ENCODE measurements around the gene PTK7. TPM values are rescaled to one million over a fixed set of nuclear protein-coding genes. Genes with fewer than 3 reads are reported as not detected.

PTK7 gene
- total RNA-seq, 6 donors from 2014 or later = 68.6 to 180 (median 89.4) TPM

- peak; percentile 98 for ATAC-seq (ENCODE audit: low FRiP score in 2 of 2)
- WGBS, 2 donors = 0% methylated on average over 24 to 35 of the region's 64 CpGs
- H3K9me3 ChIP-seq = no peaks in the 10 kb centered on the region
- TF ChIP-seq EP300 (IDR thresholded peaks at IDR 0.05) (peak in 1 of 4 donors; percentile 42), POLR2A (IDR thresholded peaks at IDR 0.05) (peak in 3 of 4 donors; percentile 78 to 86 (median 81)), POLR2AphosphoS5 (IDR thresholded peaks at IDR 0.05) (peak; percentile 93 to 95)
- TF ChIP-seq, protein P1, sequence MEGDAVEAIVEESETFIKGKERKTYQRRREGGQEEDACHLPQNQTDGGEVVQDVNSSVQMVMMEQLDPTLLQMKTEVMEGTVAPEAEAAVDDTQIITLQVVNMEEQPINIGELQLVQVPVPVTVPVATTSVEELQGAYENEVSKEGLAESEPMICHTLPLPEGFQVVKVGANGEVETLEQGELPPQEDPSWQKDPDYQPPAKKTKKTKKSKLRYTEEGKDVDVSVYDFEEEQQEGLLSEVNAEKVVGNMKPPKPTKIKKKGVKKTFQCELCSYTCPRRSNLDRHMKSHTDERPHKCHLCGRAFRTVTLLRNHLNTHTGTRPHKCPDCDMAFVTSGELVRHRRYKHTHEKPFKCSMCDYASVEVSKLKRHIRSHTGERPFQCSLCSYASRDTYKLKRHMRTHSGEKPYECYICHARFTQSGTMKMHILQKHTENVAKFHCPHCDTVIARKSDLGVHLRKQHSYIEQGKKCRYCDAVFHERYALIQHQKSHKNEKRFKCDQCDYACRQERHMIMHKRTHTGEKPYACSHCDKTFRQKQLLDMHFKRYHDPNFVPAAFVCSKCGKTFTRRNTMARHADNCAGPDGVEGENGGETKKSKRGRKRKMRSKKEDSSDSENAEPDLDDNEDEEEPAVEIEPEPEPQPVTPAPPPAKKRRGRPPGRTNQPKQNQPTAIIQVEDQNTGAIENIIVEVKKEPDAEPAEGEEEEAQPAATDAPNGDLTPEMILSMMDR (IDR thresholded peaks at IDR 0.05) = no peak
- no peaks in the 10 kb centered on the region for H3K27me3 ChIP-seq
- H3K4me3 ChIP-seq = peak within 1 kb of the TSS; percentile 74 to 95 (median 78)
- peak; percentile 95 to 98 for DNase-seq
- H3K27ac ChIP-seq = peak within 1 kb of the TSS; percentile 80 to 93 (median 92)
- peaks cover 4 to 35% (median 18%) of the 10 kb centered on the region in 4 donors for H3K36me3 ChIP-seq
- peaks cover 23 to 32% (median 26%) of the 10 kb centered on the region in 4 donors for H3K4me1 ChIP-seq
Observed at GRCh38 chr6:43059168-43060033, 16.7 kb upstream of the PTK7 start, which contains the start of the genes KLC4 and MRPL2. TSS of gene KLC4 (plus strand) at chr6:43059631. CDS start at chr6:43061336, 1,705 bp downstream. TSS of gene MRPL2 (minus strand) at chr6:43059434. CDS start at chr6:43059381, 53 bp downstream.

- Histone ChIP-seq H3K9me3 (no peaks in the 10 kb centered on the region), H3K4me1 (peaks cover 20 to 29% (median 25%) of the 10 kb centered on the region in 4 donors), H3K4me3 (peak overlapping the region; percentile 43 to 79 (median 76)), H3K27ac (peak overlapping the region; percentile 80 to 93 (median 92)), H3K27me3 (no peaks in the 10 kb centered on the region), H3K36me3 (peaks cover 4 to 38% (median 18%) of the 10 kb centered on the region in 4 donors)
- ATAC-seq (ENCODE audit: low FRiP score in 2 of 2) (peak; percentile 7 to 61), DNase-seq (peak in 1 of 2 donors; percentile 65)
- TF ChIP-seq, protein P1 (IDR thresholded peaks at IDR 0.05) = no peak
- peak in 1 of 2 donors; percentile 27 for TF ChIP-seq POLR2AphosphoS5 (IDR thresholded peaks at IDR 0.05)
- peak in 1 of 4 donors; percentile 17 for TF ChIP-seq POLR2A (IDR thresholded peaks at IDR 0.05)
- WGBS, 2 donors = 12 to 24% methylated on average over 7 to 14 of the region's 15 CpGs
Observed at GRCh38 chr6:43060034-43060754, 15.9 kb upstream of the PTK7 start.

GRCh38 chr6:43060755-43061633 lies 15.1 kb upstream of the PTK7 start:
- ATAC-seq (ENCODE audit: low FRiP score in 2 of 2) = no peak
- Histone ChIP-seq H3K27me3 (no peaks in the 10 kb centered on the region), H3K27ac (peak overlapping the region in 3 of 4 donors; percentile 80 to 93 (median 91)), H3K36me3 (peaks cover 0 to 40% (median 19%) of the 10 kb centered on the region in 4 donors), H3K4me3 (peak overlapping the region in 3 of 4 donors; percentile 74 to 79 (median 77)), H3K9me3 (no peaks in the 10 kb centered on the region), H3K4me1 (peaks cover 20 to 29% (median 25%) of the 10 kb centered on the region in 4 donors)
- DNase-seq = no peak
- TF ChIP-seq, protein P1 (IDR thresholded peaks at IDR 0.05) = no peak
- TF ChIP-seq POLR2A (IDR thresholded peaks at IDR 0.05) (no peak), POLR2AphosphoS5 (IDR thresholded peaks at IDR 0.05) (no peak), EP300 (IDR thresholded peaks at IDR 0.05) (no peak)
- 85 to 89% methylated on average over 12 of the region's 12 CpGs for WGBS, 2 donors

- WGBS, 2 donors = 72 to 82% methylated on average over 2 of the region's 2 CpGs
- no peak overlapping the region for H3K4me3 ChIP-seq
Observed at GRCh38 chr6:43061861-43062260, 14.3 kb upstream of the PTK7 start.

More at GRCh38 chr6:43061861-43062260, 14.3 kb upstream of the PTK7 start:
- H3K27me3 ChIP-seq = no peaks in the 10 kb centered on the region
- H3K9me3 ChIP-seq = no peaks in the 10 kb centered on the region
- ATAC-seq (ENCODE audit: low FRiP score in 2 of 2) (no peak), DNase-seq (no peak)
- H3K36me3 ChIP-seq = peaks cover 7 to 41% (median 22%) of the 10 kb centered on the region in 4 donors
- H3K4me1 ChIP-seq = peaks cover 20 to 29% (median 25%) of the 10 kb centered on the region in 4 donors
- H3K27ac ChIP-seq = no peak overlapping the region
- TF ChIP-seq, protein P1 (IDR thresholded peaks at IDR 0.05) = no peak
- TF ChIP-seq EP300 (IDR thresholded peaks at IDR 0.05) (no peak), POLR2A (IDR thresholded peaks at IDR 0.05) (no peak), POLR2AphosphoS5 (IDR thresholded peaks at IDR 0.05) (no peak)
